IgD-negative memory B cell (primary cell): Measurements from ENCODE around the gene MYLK2. TPM values are rescaled to one million over a fixed set of nuclear protein-coding genes. Genes with fewer than 3 reads are reported as not detected.

Experiments
- H3K27ac Mint-ChIP-seq, 3 donors: one replicate each; pipeline ENCODE4 v1.8.0; 2020 to 2022; ENCODE audit warnings: mild to moderate bottlenecking in 3 of 3, mixed read lengths in 3 of 3, moderate library complexity in 1 of 3
- H3K27me3 Mint-ChIP-seq: one replicate; pipeline ENCODE4 v1.8.0; 2021; ENCODE audit warnings: mixed read lengths
- H3K36me3 Mint-ChIP-seq: one replicate; pipeline ENCODE4 v1.8.0; 2020; ENCODE audit warnings: mild to moderate bottlenecking, mixed read lengths
- H3K4me1 Mint-ChIP-seq, 3 donors: one replicate each; pipeline ENCODE4 v1.8.0; 2020 to 2022; ENCODE audit warnings: mixed read lengths in 3 of 3, mild to moderate bottlenecking in 1 of 3
- H3K4me3 Mint-ChIP-seq, 4 donors: one replicate each; pipeline ENCODE4 v1.8.0; 2020 to 2022; ENCODE audit warnings: mild to moderate bottlenecking in 4 of 4, mixed read lengths in 4 of 4, moderate library complexity in 3 of 4
- H3K9me3 Mint-ChIP-seq, 3 donors: one replicate each; pipeline ENCODE4 v1.8.0; 2020 to 2021; ENCODE audit warnings: mixed read lengths in 3 of 3, mild to moderate bottlenecking in 1 of 3
- polyA plus RNA-seq: library from polyadenylated mRNA; unstranded; fragments of 300-500 nt; fragmentation: Illumina TruSeq; gene quantifications from one replicate; pipeline ENCODE4 v1.2.3, GENCODE V29; 2021

The MYLK2 gene
- polyA plus RNA-seq: not detected

- H3K27me3 Mint-ChIP-seq: peaks cover 1% of the 10 kb centered on the region
- no peaks in the 10 kb centered on the region for H3K36me3 Mint-ChIP-seq
- H3K9me3 Mint-ChIP-seq: no peaks in the 10 kb centered on the region
- H3K27ac Mint-ChIP-seq: no peak within 1 kb of the TSS
- no peak within 1 kb of the TSS for H3K4me3 Mint-ChIP-seq
- no peaks in the 10 kb centered on the region for H3K4me1 Mint-ChIP-seq
These were observed at the start of gene MYLK2 for GRCh38 chr20:31819083-31819784. Gene MYLK2, plus strand, starts transcription at chr20:31819356. Its CDS starts 225 bp downstream, at chr20:31819581.

GRCh38 chr20:31769681-31770080 is 49.5 kb upstream of the MYLK2 start:
- H3K27ac Mint-ChIP-seq: no peak overlapping the region
- H3K4me3 Mint-ChIP-seq: no peak overlapping the region

GRCh38 chr20:31770243-31770642 is 48.9 kb upstream of the MYLK2 start:
- Mint-ChIP-seq H3K27me3 (no peaks in the 10 kb centered on the region), H3K36me3 (no peaks in the 10 kb centered on the region), H3K27ac (no peak overlapping the region), H3K4me3 (no peak overlapping the region), H3K9me3 (no peaks in the 10 kb centered on the region), H3K4me1 (peaks cover 0 to 5% (median 0%) of the 10 kb centered on the region in 3 donors)

More at GRCh38 chr20:31769681-31770080, 49.5 kb upstream of the MYLK2 start:
- H3K27me3 Mint-ChIP-seq: no peaks in the 10 kb centered on the region
- peaks cover 0 to 5% (median 0%) of the 10 kb centered on the region in 3 donors for H3K4me1 Mint-ChIP-seq
- no peaks in the 10 kb centered on the region for H3K36me3 Mint-ChIP-seq
- no peaks in the 10 kb centered on the region for H3K9me3 Mint-ChIP-seq

GRCh38 chr20:31774408-31774807 is 44.7 kb upstream of the MYLK2 start:
- peaks cover under 1% of the 10 kb centered on the region for H3K36me3 Mint-ChIP-seq
- H3K9me3 Mint-ChIP-seq: no peaks in the 10 kb centered on the region
- H3K27ac Mint-ChIP-seq: no peak overlapping the region
- H3K4me3 Mint-ChIP-seq: no peak overlapping the region
- H3K4me1 Mint-ChIP-seq: peaks cover 0 to 5% (median 0%) of the 10 kb centered on the region in 3 donors
- no peaks in the 10 kb centered on the region for H3K27me3 Mint-ChIP-seq

- no peak overlapping the region for H3K4me3 Mint-ChIP-seq
- no peaks in the 10 kb centered on the region for H3K27me3 Mint-ChIP-seq
- peaks cover 4% of the 10 kb centered on the region for H3K36me3 Mint-ChIP-seq
- H3K9me3 Mint-ChIP-seq: no peaks in the 10 kb centered on the region
- H3K4me1 Mint-ChIP-seq: no peaks in the 10 kb centered on the region
- no peak overlapping the region for H3K27ac Mint-ChIP-seq
These were observed 38.3 kb upstream of the MYLK2 start for GRCh38 chr20:31780839-31781238.

- no peaks in the 10 kb centered on the region for H3K27me3 Mint-ChIP-seq
- peaks cover 4% of the 10 kb centered on the region for H3K36me3 Mint-ChIP-seq
- H3K4me1 Mint-ChIP-seq: no peaks in the 10 kb centered on the region
- no peak overlapping the region for H3K27ac Mint-ChIP-seq
- H3K4me3 Mint-ChIP-seq: no peak overlapping the region
- H3K9me3 Mint-ChIP-seq: no peaks in the 10 kb centered on the region
These were observed 37.2 kb upstream of the MYLK2 start for GRCh38 chr20:31781945-31782344.

GRCh38 chr20:31784354-31785044 is 34.7 kb upstream of the MYLK2 start:
- no peaks in the 10 kb centered on the region for H3K4me1 Mint-ChIP-seq
- no peaks in the 10 kb centered on the region for H3K27me3 Mint-ChIP-seq
- peaks cover 3% of the 10 kb centered on the region for H3K36me3 Mint-ChIP-seq
- H3K27ac Mint-ChIP-seq: no peak overlapping the region
- no peaks in the 10 kb centered on the region for H3K9me3 Mint-ChIP-seq
- no peak overlapping the region for H3K4me3 Mint-ChIP-seq

- no peaks in the 10 kb centered on the region for H3K27me3 Mint-ChIP-seq
- H3K9me3 Mint-ChIP-seq: no peaks in the 10 kb centered on the region
- no peak overlapping the region for H3K27ac Mint-ChIP-seq
- H3K4me1 Mint-ChIP-seq: no peaks in the 10 kb centered on the region
- H3K4me3 Mint-ChIP-seq: no peak overlapping the region
- no peaks in the 10 kb centered on the region for H3K36me3 Mint-ChIP-seq
These were observed 34.1 kb upstream of the MYLK2 start for GRCh38 chr20:31785089-31785488.

- Mint-ChIP-seq H3K27ac (no peak overlapping the region), H3K27me3 (no peaks in the 10 kb centered on the region), H3K4me1 (no peaks in the 10 kb centered on the region), H3K4me3 (no peak overlapping the region), H3K36me3 (no peaks in the 10 kb centered on the region), H3K9me3 (no peaks in the 10 kb centered on the region)
These were observed 30.6 kb upstream of the MYLK2 start for GRCh38 chr20:31788578-31788977.

GRCh38 chr20:31790401-31790800 is 28.8 kb upstream of the MYLK2 start:
- Mint-ChIP-seq H3K27me3 (no peaks in the 10 kb centered on the region), H3K4me3 (no peak overlapping the region), H3K27ac (no peak overlapping the region), H3K36me3 (no peaks in the 10 kb centered on the region), H3K9me3 (no peaks in the 10 kb centered on the region), H3K4me1 (no peaks in the 10 kb centered on the region)

- Mint-ChIP-seq H3K4me1 (no peaks in the 10 kb centered on the region), H3K9me3 (no peaks in the 10 kb centered on the region), H3K4me3 (no peak overlapping the region), H3K36me3 (no peaks in the 10 kb centered on the region), H3K27me3 (no peaks in the 10 kb centered on the region), H3K27ac (no peak overlapping the region)
These were observed 21.8 kb upstream of the MYLK2 start for GRCh38 chr20:31797364-31797763.

GRCh38 chr20:31801508-31801907 is 17.6 kb upstream of the MYLK2 start:
- H3K9me3 Mint-ChIP-seq: no peaks in the 10 kb centered on the region
- H3K36me3 Mint-ChIP-seq: peaks cover 4% of the 10 kb centered on the region
- no peak overlapping the region for H3K4me3 Mint-ChIP-seq
- peak overlapping the region in 1 of 3 donors; percentile 44 for H3K27ac Mint-ChIP-seq
- peaks cover 3 to 5% (median 5%) of the 10 kb centered on the region in 3 donors for H3K4me1 Mint-ChIP-seq
- no peaks in the 10 kb centered on the region for H3K27me3 Mint-ChIP-seq

- no peak overlapping the region for H3K27ac Mint-ChIP-seq
These were observed 15.4 kb upstream of the MYLK2 start for GRCh38 chr20:31803552-31804291.

GRCh38 chr20:31806564-31807355 is 12.4 kb upstream of the MYLK2 start:
- H3K27me3 Mint-ChIP-seq: no peaks in the 10 kb centered on the region
- H3K9me3 Mint-ChIP-seq: no peaks in the 10 kb centered on the region
- H3K27ac Mint-ChIP-seq: no peak overlapping the region
- H3K4me1 Mint-ChIP-seq: peaks cover 7 to 13% (median 9%) of the 10 kb centered on the region in 3 donors
- no peak overlapping the region for H3K4me3 Mint-ChIP-seq
- peaks cover 4% of the 10 kb centered on the region for H3K36me3 Mint-ChIP-seq

More at GRCh38 chr20:31803552-31804291, 15.4 kb upstream of the MYLK2 start:
- Mint-ChIP-seq H3K4me3 (no peak overlapping the region), H3K4me1 (peaks cover 4 to 9% (median 6%) of the 10 kb centered on the region in 3 donors), H3K9me3 (no peaks in the 10 kb centered on the region), H3K36me3 (peaks cover 4% of the 10 kb centered on the region), H3K27me3 (no peaks in the 10 kb centered on the region)

- Mint-ChIP-seq H3K36me3 (peaks cover 2% of the 10 kb centered on the region), H3K9me3 (no peaks in the 10 kb centered on the region), H3K4me3 (no peak overlapping the region), H3K4me1 (peaks cover 7 to 13% (median 9%) of the 10 kb centered on the region in 3 donors), H3K27ac (no peak overlapping the region), H3K27me3 (no peaks in the 10 kb centered on the region)
These were observed 10.7 kb upstream of the MYLK2 start for GRCh38 chr20:31808481-31808880.
